NCI-H82 treated with DMSO at 0.1 percent for 48 hours (cell line): ENCODE results near the gene DIRAS3.
"Not testable (repeated sequence)": the region's sequence is repeated elsewhere in the genome, so short reads cannot be mapped to it uniquely, and the experiment has no call there.

Experiments
- DNase-seq: peaks from one replicate; lab custom pipeline; 2025; ENCODE audit not compliant: unreplicated experiment; lab: John Stamatoyannopoulos, UW

Gene DIRAS3

GRCh38 chr1:68049941-68050878 is at the start of gene DIRAS3:
Gene DIRAS3, minus strand, starts transcription at chr1:68050627. Its CDS starts 3,330 bp downstream, at chr1:68047297.
- no peak for DNase-seq

DNA sequence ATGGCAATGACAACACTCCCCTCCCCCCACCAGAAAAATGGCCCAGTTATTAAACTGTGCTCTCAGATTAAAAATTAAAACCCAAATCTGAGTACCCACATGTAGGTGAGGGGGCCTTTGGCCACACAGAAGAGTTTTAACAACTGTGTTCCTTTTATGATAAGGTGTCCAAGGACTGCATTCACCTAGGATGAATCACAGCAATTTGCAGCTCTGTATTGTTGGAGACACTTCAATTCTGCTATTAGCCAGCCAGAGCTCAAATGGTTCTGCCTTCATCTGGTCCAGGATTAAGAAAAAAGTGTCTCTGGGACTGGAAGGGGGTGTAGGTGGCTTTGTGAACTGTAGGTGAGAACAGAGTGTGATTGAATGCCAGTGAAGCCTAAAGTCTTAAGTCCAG is 43.3 kb upstream of the DIRAS3 start:
- DNase-seq = no peak

- DNase-seq = no peak
Observed at GRCh38 chr1:68087184-68087583, 36.8 kb upstream of the DIRAS3 start.

GRCh38 chr1:68085752-68086151 is 35.3 kb upstream of the DIRAS3 start:
- DNase-seq = no peak

DNA sequence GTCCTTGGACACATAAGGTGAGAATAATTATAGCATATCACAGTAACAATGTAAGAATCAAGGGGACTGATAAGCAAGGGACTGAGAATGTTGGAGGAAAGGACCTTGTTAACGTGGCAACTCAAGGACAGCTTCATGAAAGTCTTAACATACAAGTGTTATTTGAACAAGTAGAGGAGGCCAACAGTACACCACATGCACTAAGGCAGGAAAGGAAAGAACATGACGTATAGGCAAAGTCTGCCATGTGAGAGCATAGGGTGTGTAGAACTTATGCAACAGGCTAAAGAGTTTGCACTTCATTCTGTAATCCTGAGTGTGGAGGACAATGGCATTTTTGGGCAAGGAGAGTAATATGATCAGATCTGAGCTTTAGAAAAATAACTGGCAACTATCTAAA is 33.3 kb upstream of the DIRAS3 start:
- no peak for DNase-seq

DNA sequence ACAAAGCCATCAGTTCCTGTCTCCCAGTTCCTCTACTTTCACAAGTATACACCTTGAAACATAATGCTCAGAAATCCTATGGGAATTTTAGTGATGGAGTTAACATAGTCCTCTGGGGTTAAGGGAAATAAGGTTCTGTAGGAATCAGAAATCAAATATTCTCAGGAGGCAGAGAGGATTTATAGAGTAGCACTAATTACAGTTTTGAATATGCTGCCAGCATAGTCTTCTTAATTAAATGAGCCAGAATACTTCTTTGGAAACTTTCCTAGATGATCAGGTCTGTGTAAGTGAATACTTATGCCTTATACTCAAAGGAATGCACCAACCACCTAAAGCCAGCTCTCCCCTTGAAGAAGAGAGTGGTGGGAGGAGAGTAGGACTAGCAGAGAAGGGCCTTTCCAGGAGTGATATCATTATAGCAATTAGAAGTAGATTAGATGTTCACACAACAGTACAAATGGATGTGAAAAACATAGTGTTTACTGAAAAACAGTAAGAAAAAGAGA is 31.4 kb upstream of the DIRAS3 start:
- DNase-seq = no peak

DNA sequence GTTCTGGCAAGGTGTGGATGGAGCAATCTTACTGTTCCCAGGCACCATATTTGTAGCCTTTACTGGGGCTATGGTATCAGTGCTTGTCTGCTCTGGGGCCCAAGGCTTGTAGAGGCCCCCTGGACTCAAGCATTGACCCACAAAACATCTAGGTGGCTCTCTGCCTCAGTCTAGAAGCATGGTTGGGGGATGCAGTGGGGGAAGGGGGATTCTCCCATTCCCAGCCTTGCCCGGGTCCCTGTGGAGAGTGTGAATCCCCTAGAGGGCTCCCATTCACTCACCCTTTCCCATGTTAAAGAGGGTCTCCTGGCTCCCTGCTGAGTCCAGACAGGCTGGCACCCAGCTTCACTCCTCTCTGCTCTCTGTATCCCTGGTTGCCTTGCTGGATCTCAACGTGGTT is 28.2 kb upstream of the DIRAS3 start:
- no peak for DNase-seq

- DNase-seq = no peak
Observed at GRCh38 chr1:68074472-68074871, 24.0 kb upstream of the DIRAS3 start.

DNA sequence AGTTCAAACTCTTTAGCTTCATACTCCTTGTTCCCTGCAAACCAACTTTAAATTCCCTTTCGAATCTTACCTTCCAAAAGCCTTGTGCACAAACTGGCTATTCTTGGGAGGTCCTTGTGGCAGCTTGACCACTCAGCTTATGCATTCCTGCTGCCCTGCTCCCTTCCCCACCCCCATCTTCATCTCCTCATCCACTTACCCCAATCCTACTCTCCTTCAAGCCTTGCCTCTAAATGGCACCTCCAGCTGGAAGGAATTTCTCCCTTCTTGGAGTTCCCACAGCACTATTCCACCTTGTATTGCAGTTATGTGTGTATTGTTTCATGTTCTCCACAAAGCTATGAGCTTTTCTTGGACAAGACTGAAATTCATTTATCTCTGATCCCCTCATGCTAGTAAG is 15.3 kb upstream of the DIRAS3 start:
- DNase-seq = no peak

DNA sequence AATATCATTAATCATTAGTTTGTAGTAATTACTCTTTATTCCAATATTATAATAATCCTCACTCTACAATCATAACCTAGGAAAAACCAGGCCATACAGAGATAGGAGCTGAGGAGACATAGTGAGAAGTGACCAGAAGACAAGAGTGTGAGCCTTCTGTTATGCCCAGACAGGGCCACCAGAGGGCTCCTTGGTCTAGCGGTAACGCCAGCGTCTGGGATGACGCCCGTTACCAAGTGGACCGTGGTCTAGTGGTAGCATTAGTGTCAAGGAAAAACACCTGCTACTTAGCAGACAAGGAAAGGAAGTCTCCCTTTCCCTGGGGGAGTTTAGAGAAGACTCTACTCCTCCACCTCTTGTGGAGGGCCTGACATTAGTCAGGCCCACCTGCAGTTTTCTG is 7.6 kb upstream of the DIRAS3 start:
- not testable (repeated sequence) for DNase-seq

- DNase-seq = no peak
Observed at GRCh38 chr1:68057564-68057963, 7.1 kb upstream of the DIRAS3 start.

- no peak for DNase-seq
Observed at GRCh38 chr1:68057050-68057449, 6.6 kb upstream of the DIRAS3 start.

DNA sequence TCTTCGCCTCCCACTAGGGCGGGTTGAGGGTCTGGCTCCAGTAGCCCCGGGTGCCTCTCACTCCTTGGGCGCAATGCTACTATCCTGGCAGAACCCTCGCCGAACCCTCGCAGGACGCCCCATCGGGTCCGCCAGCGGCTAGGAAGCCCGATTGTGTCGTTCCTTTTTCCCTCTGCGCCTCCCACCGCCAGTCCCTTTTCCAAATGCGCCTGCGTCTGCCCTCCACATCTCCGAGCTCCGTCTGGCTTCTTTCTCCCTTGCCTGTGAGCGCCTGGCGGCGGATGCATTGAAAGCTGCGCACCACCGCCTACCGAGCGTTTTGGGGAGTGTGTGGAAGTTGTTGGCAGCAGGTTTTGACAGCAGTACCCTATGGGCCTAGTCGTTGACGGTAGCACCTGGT is 1.0 kb upstream of the DIRAS3 start:
- peak; percentile 2 for DNase-seq

DNA sequence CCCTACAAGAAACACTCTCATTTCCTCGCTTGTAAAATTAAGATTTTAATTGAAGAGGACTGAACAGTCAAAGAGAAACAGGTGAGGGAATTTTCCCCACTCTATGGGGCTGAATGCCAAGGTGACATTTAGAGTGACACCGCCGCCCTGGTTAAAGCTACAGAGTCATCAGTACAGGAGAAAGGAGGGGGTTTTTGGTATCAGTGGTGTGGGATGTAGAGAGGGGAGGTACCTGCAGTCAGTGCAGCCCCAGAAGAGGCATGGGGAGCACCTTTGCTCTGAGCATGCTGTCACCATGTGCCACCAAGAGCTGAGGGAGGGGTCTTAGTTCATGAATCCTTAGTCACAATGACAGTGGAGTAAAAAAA is 2.8 kb downstream of the DIRAS3 start:
- no peak for DNase-seq

- no peak for DNase-seq
Observed at GRCh38 chr1:68046885-68047658, 3.4 kb downstream of the DIRAS3 start.

DNA sequence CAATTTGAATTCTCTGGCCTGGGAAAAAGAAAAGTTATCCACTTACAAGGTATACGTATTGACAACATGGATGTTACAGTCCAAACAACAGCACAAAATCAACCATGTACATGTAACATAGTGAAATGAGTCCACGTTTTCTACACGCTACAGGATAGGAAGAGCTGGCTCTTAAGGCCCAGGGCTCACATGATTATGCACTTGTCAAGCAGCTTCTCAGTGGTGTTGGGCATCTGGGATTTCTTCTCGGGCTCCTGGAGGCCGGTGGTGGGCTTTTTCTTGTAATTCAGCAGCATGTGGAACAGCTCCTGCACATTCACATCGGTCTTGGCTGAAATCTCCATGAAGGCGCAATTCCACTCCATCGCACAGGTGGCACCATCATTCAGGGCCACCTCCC is 4.0 kb downstream of the DIRAS3 start:
- DNase-seq = no peak

- DNase-seq = no peak
Observed at GRCh38 chr1:68045511-68046180, 4.8 kb downstream of the DIRAS3 start.

DNA sequence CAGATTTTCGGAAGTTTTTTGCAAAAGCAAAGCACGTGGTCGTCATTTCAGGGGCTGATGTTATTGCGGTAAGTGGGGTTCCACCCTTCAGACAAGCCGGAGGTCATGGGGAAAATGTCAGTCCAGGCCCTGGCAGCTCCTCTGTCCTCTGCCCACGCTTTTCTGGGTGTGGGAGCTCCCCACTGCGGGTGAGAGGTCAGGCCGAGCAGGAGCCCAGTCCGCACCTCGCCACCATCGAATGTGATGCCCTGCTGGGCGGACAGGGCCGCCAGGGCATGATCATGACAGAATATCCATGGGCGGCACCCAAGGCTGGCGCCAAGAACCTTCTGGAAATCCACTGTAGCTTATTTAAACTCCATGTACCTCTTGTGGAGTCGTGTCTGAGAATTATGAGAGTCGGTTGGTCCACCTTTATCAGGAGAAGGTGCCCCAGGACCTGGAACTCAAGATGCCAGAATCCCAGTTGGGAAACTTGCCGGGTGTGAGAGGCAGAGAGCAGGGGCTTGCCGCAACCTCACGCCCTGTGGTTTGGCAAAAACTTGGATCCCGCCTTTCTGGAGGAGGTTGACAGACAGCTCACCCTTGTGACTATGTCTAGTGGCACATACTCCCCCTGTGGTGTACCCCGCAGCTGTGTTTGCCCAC is 6.9 kb downstream of the DIRAS3 start:
- no peak for DNase-seq

GRCh38 chr1:68036946-68037345 is 13.5 kb downstream of the DIRAS3 start:
- DNase-seq = no peak

DNA sequence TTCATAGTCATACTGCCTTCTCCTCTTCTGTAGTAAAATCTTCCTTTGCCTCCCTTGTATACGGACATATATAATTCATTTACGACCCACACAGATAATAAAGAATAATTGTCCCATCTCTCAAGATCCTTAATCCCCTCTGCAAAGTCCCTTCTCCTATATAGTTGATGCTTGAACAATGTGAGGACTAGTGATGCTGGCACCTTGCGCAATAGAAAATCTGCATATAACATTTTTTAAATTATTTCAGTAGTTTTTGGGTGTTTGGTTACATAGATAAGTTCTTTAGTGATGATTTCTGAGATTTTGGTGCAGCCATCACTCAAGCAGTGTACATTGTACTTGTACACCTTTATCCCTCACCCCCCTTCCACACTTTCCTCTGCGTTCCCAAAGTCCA is 21.0 kb downstream of the DIRAS3 start:
- DNase-seq = no peak

- DNase-seq = no peak
Observed at GRCh38 chr1:68028566-68028965, 21.9 kb downstream of the DIRAS3 start.
